ENCODE results near the gene PLEKHA1.

GRCh38 chr10:122469848-122470247 lies 95.3 kb downstream of the PLEKHA1 start:
- no peak for TF ChIP-seq EZH2 (IDR thresholded peaks at IDR 0.05)
- TF ChIP-seq FOXP2 (optimal IDR thresholded peaks at IDR 0.05; ENCODE audit: control extremely low read depth, extremely low read length, insufficient read depth): no peak
- TF ChIP-seq POLR2AphosphoS5 (IDR thresholded peaks at IDR 0.05; ENCODE audit: borderline replicate concordance, low read depth, low read length): no peak

All from SK-N-MC (cell line).